HepG2 (cell line): ENCODE measurements around the gene TRAF4. TPM values are rescaled to one million over a fixed set of nuclear protein-coding genes. Genes with fewer than 3 reads are reported as not detected.

Experiments used
- ATF7 ChIP-seq, 2 experiments: fragments of 450-650 bp in 1 of 2; sonication (generic) in 1 of 2; formaldehyde crosslinking in 1 of 2; IDR thresholded peaks; 2 replicates each; pipeline versions ENCODE4 v1.4.0 to v1.6.1; 2016 to 2020; ENCODE audit warnings: antibody characterized with exemption in 1 of 2, mild to moderate bottlenecking in 1 of 2, missing genetic modification reagents in 1 of 2
- DR1 ChIP-seq: sonication (generic); formaldehyde crosslinking; IDR thresholded peaks from 2 replicates; pipeline ENCODE4 v1.8.0; 2021; ENCODE audit warnings: mild to moderate bottlenecking, missing genetic modification reagents, inconsistent platforms
- FIP1L1 ChIP-seq: fragments of 200-400 bp; formaldehyde crosslinking; IDR thresholded peaks from 2 replicates; pipeline ENCODE4 v1.6.1; 2018; ENCODE audit warnings: low read depth, mild to moderate bottlenecking, low read length, moderate library complexity, borderline replicate concordance; ENCODE audit not compliant: insufficient read depth
- HNRNPK ChIP-seq: fragments of 200-400 bp; formaldehyde crosslinking; IDR thresholded peaks from 2 replicates; pipeline ENCODE4 v1.6.1; 2018; ENCODE audit warnings: low read length, low read depth, moderate library complexity, mild to moderate bottlenecking; ENCODE audit not compliant: poor library complexity, severe bottlenecking
- NCOA5 ChIP-seq: sonication (generic); formaldehyde crosslinking; IDR thresholded peaks from 2 replicates; pipeline ENCODE4 v1.4.0; 2020; ENCODE audit warnings: missing genetic modification reagents
- NFYB ChIP-seq: sonication (generic); formaldehyde crosslinking; IDR thresholded peaks from 2 replicates; pipeline ENCODE4 v1.4.0; 2020; ENCODE audit warnings: missing genetic modification reagents
- SAP130 ChIP-seq: IDR thresholded peaks from 2 replicates; pipeline ENCODE4 v1.6.1; 2016; ENCODE audit warnings: low read depth
- SRSF1 ChIP-seq: fragments of 200-400 bp; formaldehyde crosslinking; optimal IDR thresholded peaks from 2 replicates; pipeline ENCODE3; 2017; ENCODE audit warnings: mild to moderate bottlenecking, low read depth, low read length, moderate library complexity
- ZMAT3 ChIP-seq: sonication (generic); formaldehyde crosslinking; conservative IDR thresholded peaks from 2 replicates; pipeline ENCODE4 v1.7.0; 2021; ENCODE audit warnings: missing genetic modification reagents
- ZNF337 ChIP-seq: sonication (generic); formaldehyde crosslinking; IDR thresholded peaks from 2 replicates; pipeline ENCODE4 v1.5.1; 2020; ENCODE audit warnings: missing genetic modification reagents, low read depth, mild to moderate bottlenecking, borderline replicate concordance
- ZNF441 ChIP-seq: sonication (generic); formaldehyde crosslinking; IDR thresholded peaks from 2 replicates; pipeline ENCODE4 v1.7.0; 2021; ENCODE audit warnings: missing genetic modification reagents, borderline replicate concordance
- ZNF513 ChIP-seq: sonication (generic); formaldehyde crosslinking; conservative IDR thresholded peaks from 2 replicates; pipeline ENCODE4 v1.5.0; 2020; ENCODE audit warnings: missing genetic modification reagents
- ZNF691 ChIP-seq: sonication (generic); formaldehyde crosslinking; IDR thresholded peaks from 2 replicates; pipeline ENCODE4 v1.4.0; 2020; ENCODE audit warnings: missing genetic modification reagents, low read depth, mild to moderate bottlenecking, borderline replicate concordance
- ZNF768 ChIP-seq: sonication (generic); formaldehyde crosslinking; IDR thresholded peaks from 2 replicates; pipeline ENCODE4 v1.4.0; 2020; ENCODE audit warnings: missing genetic modification reagents
- polyA plus RNA-seq, 8 experiments: library from polyadenylated mRNA; depleted of rRNA in 3 of 8; stranded (reverse) in 7 of 8; unstranded in 1 of 8; fragments of >200 nt; fragmentation: Illumina TruSeq in 4 of 8; extraction: Trizol in 4 of 8; gene quantifications; 2 replicates each; pipeline versions ENCODE4 v1.2.1 to v1.2.3, GENCODE V29; 2011 to 2016; ENCODE audit warnings: low read depth in 4 of 8, missing spikeins in 1 of 8, mixed read lengths in 1 of 8; ENCODE audit not compliant: insufficient read depth in 1 of 8
- total RNA-seq, 5 experiments: library from RNA; depleted of rRNA; stranded (reverse); fragments of >200 nt; fragmentation: Illumina TruSeq; extraction: Trizol; gene quantifications; 2 replicates each; pipeline ENCODE4 v1.2.3, GENCODE V29; 2016; ENCODE audit warnings: low read depth in 1 of 5
- TF ChIP-seq, protein P1 (sequence below): sonication (generic); formaldehyde crosslinking; IDR thresholded peaks from 2 replicates; pipeline ENCODE4 v1.8.0; 2022; ENCODE audit warnings: missing genetic modification reagents, mild to moderate bottlenecking, inconsistent platforms, borderline replicate concordance
- TF ChIP-seq, protein P2 (sequence below): sonication (generic); formaldehyde crosslinking; IDR thresholded peaks from 2 replicates; pipeline ENCODE4 v1.9.0; 2021; ENCODE audit warnings: missing genetic modification reagents, borderline replicate concordance
- TF ChIP-seq, protein P3 (sequence below): sonication (generic); formaldehyde crosslinking; IDR thresholded peaks from 2 replicates; pipeline ENCODE4 v1.9.0; 2022; ENCODE audit warnings: low read depth, missing genetic modification reagents

Gene TRAF4
- total and polyA plus RNA-seq, 2 of the 13 experiments (the other 11 are each of a cell fraction or from before 2014, with no cell fraction given): 86.0 to 89.9 TPM

GRCh38 chr17:28726627-28727491, 17.0 kb upstream of the TRAF4 start (continued):
- TF ChIP-seq HNRNPK (peak; percentile 33), ATF7 (IDR thresholded peaks at IDR 0.05) (no peak), ATF7 (CRISPR knock-in tag; IDR thresholded peaks at IDR 0.05) (no peak), SAP130 (peak; percentile 75; the same call in 1 of the 2 replicates), ZMAT3 (CRISPR knock-in tag) (no peak; the same call in 1 of the 2 replicates), NCOA5 (CRISPR knock-in tag) (no peak), ZNF691 (CRISPR knock-in tag) (no peak; the same call in none of the 2 replicates), ZNF441 (CRISPR knock-in tag) (peak; percentile 30; the same call in 1 of the 2 replicates), ZNF513 (CRISPR knock-in tag) (no peak), ZNF768 (CRISPR knock-in tag) (no peak), NFYB (no peak), SRSF1 (no peak), FIP1L1 (no peak), DR1 (CRISPR knock-in tag) (0 out of 2 replicates have a peak, but pooled peaks have one; percentile 6), ZNF337 (CRISPR knock-in tag) (no peak)
- TF ChIP-seq, protein P1, sequence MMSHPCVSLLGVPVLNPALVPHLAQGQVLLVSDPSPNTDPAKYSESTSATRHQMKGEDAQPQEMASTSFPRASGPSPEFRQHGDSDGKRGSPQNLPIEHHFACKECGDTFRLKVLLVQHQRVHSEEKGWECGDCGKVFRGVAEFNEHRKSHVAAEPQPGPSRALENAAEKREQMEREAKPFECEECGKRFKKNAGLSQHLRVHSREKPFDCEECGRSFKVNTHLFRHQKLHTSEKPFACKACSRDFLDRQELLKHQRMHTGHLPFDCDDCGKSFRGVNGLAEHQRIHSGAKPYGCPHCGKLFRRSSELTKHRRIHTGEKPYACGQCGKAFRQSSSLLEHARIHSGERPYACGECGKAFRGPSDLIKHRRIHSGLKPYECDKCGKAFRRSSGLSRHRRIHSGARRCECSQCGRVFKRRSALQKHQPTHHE (CRISPR knock-in tag): no peak
- TF ChIP-seq, protein P2, sequence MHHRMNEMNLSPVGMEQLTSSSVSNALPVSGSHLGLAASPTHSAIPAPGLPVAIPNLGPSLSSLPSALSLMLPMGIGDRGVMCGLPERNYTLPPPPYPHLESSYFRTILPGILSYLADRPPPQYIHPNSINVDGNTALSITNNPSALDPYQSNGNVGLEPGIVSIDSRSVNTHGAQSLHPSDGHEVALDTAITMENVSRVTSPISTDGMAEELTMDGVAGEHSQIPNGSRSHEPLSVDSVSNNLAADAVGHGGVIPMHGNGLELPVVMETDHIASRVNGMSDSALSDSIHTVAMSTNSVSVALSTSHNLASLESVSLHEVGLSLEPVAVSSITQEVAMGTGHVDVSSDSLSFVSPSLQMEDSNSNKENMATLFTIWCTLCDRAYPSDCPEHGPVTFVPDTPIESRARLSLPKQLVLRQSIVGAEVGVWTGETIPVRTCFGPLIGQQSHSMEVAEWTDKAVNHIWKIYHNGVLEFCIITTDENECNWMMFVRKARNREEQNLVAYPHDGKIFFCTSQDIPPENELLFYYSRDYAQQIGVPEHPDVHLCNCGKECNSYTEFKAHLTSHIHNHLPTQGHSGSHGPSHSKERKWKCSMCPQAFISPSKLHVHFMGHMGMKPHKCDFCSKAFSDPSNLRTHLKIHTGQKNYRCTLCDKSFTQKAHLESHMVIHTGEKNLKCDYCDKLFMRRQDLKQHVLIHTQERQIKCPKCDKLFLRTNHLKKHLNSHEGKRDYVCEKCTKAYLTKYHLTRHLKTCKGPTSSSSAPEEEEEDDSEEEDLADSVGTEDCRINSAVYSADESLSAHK (CRISPR knock-in tag): 0 out of 2 replicates have a peak, but pooled peaks have one; percentile 65
- TF ChIP-seq, protein P3, sequence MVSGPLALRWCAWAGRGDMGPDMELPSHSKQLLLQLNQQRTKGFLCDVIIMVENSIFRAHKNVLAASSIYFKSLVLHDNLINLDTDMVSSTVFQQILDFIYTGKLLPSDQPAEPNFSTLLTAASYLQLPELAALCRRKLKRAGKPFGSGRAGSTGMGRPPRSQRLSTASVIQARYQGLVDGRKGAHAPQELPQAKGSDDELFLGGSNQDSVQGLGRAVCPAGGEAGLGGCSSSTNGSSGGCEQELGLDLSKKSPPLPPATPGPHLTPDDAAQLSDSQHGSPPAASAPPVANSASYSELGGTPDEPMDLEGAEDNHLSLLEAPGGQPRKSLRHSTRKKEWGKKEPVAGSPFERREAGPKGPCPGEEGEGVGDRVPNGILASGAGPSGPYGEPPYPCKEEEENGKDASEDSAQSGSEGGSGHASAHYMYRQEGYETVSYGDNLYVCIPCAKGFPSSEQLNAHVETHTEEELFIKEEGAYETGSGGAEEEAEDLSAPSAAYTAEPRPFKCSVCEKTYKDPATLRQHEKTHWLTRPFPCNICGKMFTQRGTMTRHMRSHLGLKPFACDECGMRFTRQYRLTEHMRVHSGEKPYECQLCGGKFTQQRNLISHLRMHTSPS (CRISPR knock-in tag): no peak
